H9 (cell line): ENCODE results near the gene MAML3. TPM values are rescaled to one million over a fixed set of nuclear protein-coding genes. Genes with fewer than 3 reads are reported as not detected.

Experiments
- DNase-seq: peaks from one replicate; pipeline ENCODE4 v3.0.0-alpha.2; 2017
- H2AFZ ChIP-seq: one replicate; pipeline ENCODE4 v1.6.1; 2013; ENCODE audit warnings: mild to moderate bottlenecking, low read length, control low read depth, moderate library complexity
- H2AK5ac ChIP-seq: 2 replicates; pipeline ENCODE4 v1.6.1; 2013; ENCODE audit warnings: low read length, control low read depth, mixed read lengths; ENCODE audit not compliant: insufficient read length
- H2BK120ac ChIP-seq: one replicate; pipeline ENCODE4 v1.6.1; 2013; ENCODE audit warnings: low read depth, mild to moderate bottlenecking, low read length, control low read depth, inconsistent platforms; ENCODE audit not compliant: poor library complexity, severe bottlenecking
- H2BK12ac ChIP-seq: 2 replicates; pipeline ENCODE4 v1.6.1; 2013; ENCODE audit warnings: low read length, control low read depth, mixed read lengths, low read depth; ENCODE audit not compliant: insufficient read length
- H2BK15ac ChIP-seq: 2 replicates; pipeline ENCODE4 v1.6.1; 2013; ENCODE audit warnings: low read depth, low read length, control low read depth
- H2BK20ac ChIP-seq: one replicate; pipeline ENCODE4 v1.6.1; 2013; ENCODE audit warnings: low read depth, mild to moderate bottlenecking, low read length, control low read depth, inconsistent platforms; ENCODE audit not compliant: poor library complexity, severe bottlenecking
- H2BK5ac ChIP-seq: 2 replicates; pipeline ENCODE4 v1.6.1; 2013; ENCODE audit warnings: low read length, control low read depth, mixed read lengths; ENCODE audit not compliant: insufficient read length
- H3K14ac ChIP-seq: 2 replicates; pipeline ENCODE4 v1.6.1; 2013; ENCODE audit warnings: low read length, control low read depth; ENCODE audit not compliant: insufficient read depth
- H3K18ac ChIP-seq: 2 replicates; pipeline ENCODE4 v1.6.1; 2013; ENCODE audit warnings: low read depth, mild to moderate bottlenecking, mixed read lengths, low read length, control low read depth; ENCODE audit not compliant: insufficient read length
- H3K23ac ChIP-seq: 2 replicates; pipeline ENCODE4 v1.6.1; 2013; ENCODE audit warnings: low read length, control low read depth, mixed read lengths, low read depth; ENCODE audit not compliant: insufficient read length
- H3K23me2 ChIP-seq: 2 replicates; pipeline ENCODE4 v1.6.1; 2013; ENCODE audit warnings: low read depth, mild to moderate bottlenecking, mixed read lengths, low read length, control low read depth; ENCODE audit not compliant: insufficient read length, poor library complexity, severe bottlenecking
- H3K27ac ChIP-seq: 2 replicates; pipeline ENCODE4 v1.5.1; 2013; ENCODE audit warnings: low read length, control low read depth, mixed read lengths, low read depth; ENCODE audit not compliant: insufficient read length
- H3K27me3 ChIP-seq: 2 replicates; pipeline ENCODE4 v1.6.1; 2013; ENCODE audit warnings: low read length, control low read depth, inconsistent platforms; ENCODE audit not compliant: insufficient read depth
- H3K4ac ChIP-seq: 2 replicates; pipeline ENCODE4 v1.6.1; 2013; ENCODE audit warnings: low read depth, mild to moderate bottlenecking, control low read depth, inconsistent platforms, low read length, moderate library complexity
- H3K4me1 ChIP-seq: 2 replicates; pipeline ENCODE4 v1.6.1; 2013; ENCODE audit warnings: low read length, control low read depth, inconsistent platforms; ENCODE audit not compliant: insufficient read depth
- H3K4me2 ChIP-seq: 2 replicates; pipeline ENCODE4 v1.6.1; 2013; ENCODE audit warnings: low read length, control low read depth, mixed read lengths; ENCODE audit not compliant: insufficient read length, insufficient read depth
- H3K56ac ChIP-seq: 2 replicates; pipeline ENCODE4 v1.6.1; 2013; ENCODE audit warnings: low read depth, mild to moderate bottlenecking, mixed read lengths, low read length, control low read depth; ENCODE audit not compliant: insufficient read length
- H3K79me1 ChIP-seq: 2 replicates; pipeline ENCODE4 v1.6.1; 2013; ENCODE audit warnings: low read depth, mild to moderate bottlenecking, moderate library complexity, low read length, control low read depth, inconsistent platforms; ENCODE audit not compliant: insufficient read depth, poor library complexity, severe bottlenecking
- H3K79me2 ChIP-seq: 2 replicates; pipeline ENCODE4 v1.6.1; 2013; ENCODE audit warnings: low read length, control low read depth, inconsistent platforms; ENCODE audit not compliant: insufficient read depth
- H3K9ac ChIP-seq: 2 replicates; pipeline ENCODE4 v1.6.1; 2013; ENCODE audit warnings: low read length, control low read depth, mixed read lengths; ENCODE audit not compliant: insufficient read length; ENCODE audit errors: extremely low read depth
- H3K9me3 ChIP-seq: one replicate; pipeline ENCODE4 v1.6.1; 2013; ENCODE audit warnings: low read depth, low read length, inconsistent platforms; ENCODE audit not compliant: control insufficient read depth
- H3T11ph ChIP-seq: one replicate; pipeline ENCODE4 v1.6.1; 2013; ENCODE audit warnings: mild to moderate bottlenecking, low read length, control low read depth, inconsistent platforms
- H4K20me1 ChIP-seq: one replicate; pipeline ENCODE4 v1.6.1; 2013; ENCODE audit not compliant: control insufficient read depth, insufficient read length, insufficient read depth
- H4K5ac ChIP-seq: 2 replicates; pipeline ENCODE4 v1.6.1; 2013; ENCODE audit warnings: low read depth, mild to moderate bottlenecking, mixed read lengths, low read length, control low read depth; ENCODE audit not compliant: insufficient read length
- H4K8ac ChIP-seq: replicated peaks from 2 replicates; pipeline ENCODE4 v1.6.1; 2013; ENCODE audit warnings: low read length, control low read depth, mixed read lengths, low read depth; ENCODE audit not compliant: insufficient read length
- H4K91ac ChIP-seq: 2 replicates; pipeline ENCODE4 v1.6.1; 2013; ENCODE audit warnings: low read depth, mild to moderate bottlenecking, moderate library complexity, mixed read lengths, low read length, control low read depth; ENCODE audit not compliant: insufficient read length
- H3K27ac Mint-ChIP-seq, 3 experiments: 2 replicates in 2 of 3; 3 replicates in 1 of 3; pipeline ENCODE4 v1.8.0; 2020 to 2021; ENCODE audit warnings: mixed read lengths in 3 of 3, mild to moderate bottlenecking in 1 of 3, moderate library complexity in 1 of 3
- H3K27me3 Mint-ChIP-seq: 2 replicates; pipeline ENCODE4 v1.8.0; 2021; ENCODE audit warnings: low read depth, mild to moderate bottlenecking, moderate library complexity, mixed read lengths
- H3K36me3 Mint-ChIP-seq, 3 experiments: 2 replicates in 2 of 3; 3 replicates in 1 of 3; pipeline ENCODE4 v1.8.0; 2020 to 2021; ENCODE audit warnings: low read depth in 3 of 3, mixed read lengths in 3 of 3; ENCODE audit not compliant: insufficient read depth in 1 of 3
- H3K4me1 Mint-ChIP-seq, 2 experiments: 2 replicates each; pipeline ENCODE4 v1.8.0; 2020; ENCODE audit warnings: mixed read lengths in 2 of 2
- H3K4me3 Mint-ChIP-seq, 2 experiments: 2 replicates in 1 of 2; 3 replicates in 1 of 2; pipeline ENCODE4 v1.8.0; 2020 to 2021; ENCODE audit warnings: mild to moderate bottlenecking in 2 of 2, mixed read lengths in 2 of 2, moderate library complexity in 1 of 2
- H3K9me3 Mint-ChIP-seq, 2 experiments: 2 replicates in 1 of 2; 3 replicates in 1 of 2; pipeline ENCODE4 v1.8.0; 2020; ENCODE audit warnings: mild to moderate bottlenecking in 2 of 2, mixed read lengths in 2 of 2, moderate library complexity in 1 of 2
- CTCF ChIP-seq: fragments of 200-600 bp; sonication (generic); conservative IDR thresholded peaks from 3 replicates; pipeline ENCODE4 v1.8.0; 2021; ENCODE audit warnings: antibody characterized with exemption, mild to moderate bottlenecking
- WGBS: extraction: QIAGEN DNeasy Blood & Tissue Kit; methylation state at CpG from one replicate; pipeline ENCODE4 v1.1.7; 2013; ENCODE audit warnings: missing lambda C conversion rate, low lambda C conversion rate, mixed read lengths; ENCODE audit not compliant: insufficient read length; ENCODE audit errors: extremely low coverage; 5-methylcytosine and 5-hydroxymethylcytosine counted together
- total RNA-seq: library from RNA; stranded (reverse); gene quantifications from 2 replicates; pipeline ENCODE4 v1.2.1, GENCODE V29; 2021

The MAML3 gene
- total RNA-seq, 1 experiment from 2014 or later = 3.9 TPM

GRCh38 chr4:140099983-140100382 lies 54.0 kb downstream of the MAML3 start:
- H3K27ac Mint-ChIP-seq = no peak overlapping the region; a peak in 1 of 7 replicates
- H2BK5ac ChIP-seq = no peak overlapping the region
- no peak overlapping the region for H4K91ac ChIP-seq
- H3K18ac ChIP-seq = no peak overlapping the region
- no peak overlapping the region for H3K23ac ChIP-seq
- no peak overlapping the region for H4K5ac ChIP-seq
- no peak overlapping the region for H3K27ac ChIP-seq
- no peak overlapping the region for H2BK12ac ChIP-seq
- no peaks in the 10 kb centered on the region; the same call in 1 of the 2 replicates for H3K4me1 ChIP-seq
- H3K9me3 ChIP-seq = no peaks in the 10 kb centered on the region
- no peaks in the 10 kb centered on the region for H4K20me1 ChIP-seq
- no peaks in the 10 kb centered on the region for H3K23me2 ChIP-seq
- H3K4me1 Mint-ChIP-seq = peaks cover 9 to 17% of the 10 kb centered on the region in 2 experiments
- no peak overlapping the region for H3K4me2 ChIP-seq
- no peak for DNase-seq
- no peaks in the 10 kb centered on the region for H3K36me3 Mint-ChIP-seq
- H3K27me3 ChIP-seq = no peaks in the 10 kb centered on the region
- H2AFZ ChIP-seq = no peak overlapping the region
- TF ChIP-seq CTCF = no peak
- no peak overlapping the region for H2BK20ac ChIP-seq
- H3K79me1 ChIP-seq = no peaks in the 10 kb centered on the region
- no peak overlapping the region for H3K14ac ChIP-seq
- H3K79me2 ChIP-seq = no peaks in the 10 kb centered on the region
- H3T11ph ChIP-seq = no peak overlapping the region
- H3K4ac ChIP-seq = no peak overlapping the region
- H4K8ac ChIP-seq = no peak overlapping the region
- no peak overlapping the region for H2BK120ac ChIP-seq
- H3K27me3 Mint-ChIP-seq = no peaks in the 10 kb centered on the region; the same call in 1 of the 2 replicates
- no CpG with 5 or more reads among the region's 7 CpGs for WGBS
- H3K9ac ChIP-seq = no peak overlapping the region
- no peak overlapping the region for H3K56ac ChIP-seq
- no peaks in the 10 kb centered on the region for H3K9me3 Mint-ChIP-seq
- no peak overlapping the region for H2BK15ac ChIP-seq
- H2AK5ac ChIP-seq = no peak overlapping the region
- H3K4me3 Mint-ChIP-seq = no peak overlapping the region
